ENCODE measurements around the gene PIK3R3. TPM values are rescaled to one million over a fixed set of nuclear protein-coding genes. Genes with fewer than 3 reads are reported as not detected.

Gene PIK3R3
- total RNA-seq, 1 experiment from 2014 or later = 12.4 TPM

- no peak overlapping the region for H2AFZ ChIP-seq (ENCODE audit: low read length)
- Mint-ChIP-seq H3K27ac (peak overlapping the region in 2 of 3 experiments; percentile 100; a peak in 5 of 7 replicates), H3K9me3 (peaks cover 0 to 3% of the 10 kb centered on the region in 2 experiments; a peak in 1 of 5 replicates), H3K36me3 (ENCODE audit: insufficient read depth in 1 of 3, low read depth in 3 of 3) (no peaks in the 10 kb centered on the region; a peak in 1 of 7 replicates), H3K4me1 (peaks cover 30 to 34% of the 10 kb centered on the region in 2 experiments), H3K27me3 (ENCODE audit: low read depth) (peaks cover 19% of the 10 kb centered on the region), H3K4me3 (peak overlapping the region; percentile 75 to 90)
- H3K79me2 ChIP-seq (ENCODE audit: insufficient read depth, low read length) = no peaks in the 10 kb centered on the region
- no peaks in the 10 kb centered on the region for H3K79me1 ChIP-seq (ENCODE audit: insufficient read depth, low read depth, low read length, poor library complexity, severe bottlenecking)
- H2BK15ac ChIP-seq (ENCODE audit: low read depth, low read length) = no peak overlapping the region
- H3K9ac ChIP-seq (ENCODE audit: extremely low read depth, insufficient read length, low read length) = peak overlapping the region; percentile 41
- H4K8ac ChIP-seq (replicated peaks; ENCODE audit: insufficient read length, low read depth, low read length) = no peak overlapping the region
- H3K27me3 ChIP-seq (ENCODE audit: insufficient read depth, low read length) = no peaks in the 10 kb centered on the region; the same call in 1 of the 2 replicates
- H3K56ac ChIP-seq (ENCODE audit: insufficient read length, low read depth, low read length) = no peak overlapping the region
- H3K9me3 ChIP-seq (ENCODE audit: control insufficient read depth, low read depth, low read length) = no peaks in the 10 kb centered on the region
- no peak overlapping the region for H2BK20ac ChIP-seq (ENCODE audit: low read depth, low read length, poor library complexity, severe bottlenecking)
- peak overlapping the region; percentile 81 for H3K4me2 ChIP-seq (ENCODE audit: insufficient read depth, insufficient read length, low read length)
- H3K4me1 ChIP-seq (ENCODE audit: insufficient read depth, low read length) = peaks cover 6% of the 10 kb centered on the region; the same call in 1 of the 2 replicates
- H2BK5ac ChIP-seq (ENCODE audit: insufficient read length, low read length) = no peak overlapping the region
- H2AK5ac ChIP-seq (ENCODE audit: insufficient read length, low read length) = no peak overlapping the region
- H3T11ph ChIP-seq (ENCODE audit: low read length) = no peak overlapping the region
- no peaks in the 10 kb centered on the region for H4K20me1 ChIP-seq (ENCODE audit: control insufficient read depth, insufficient read depth, insufficient read length)
- H3K23ac ChIP-seq (ENCODE audit: insufficient read length, low read depth, low read length) = no peak overlapping the region
- H2BK12ac ChIP-seq (ENCODE audit: insufficient read length, low read depth, low read length) = no peak overlapping the region
- no peak overlapping the region for H3K14ac ChIP-seq (ENCODE audit: insufficient read depth, low read length)
- H3K23me2 ChIP-seq (ENCODE audit: insufficient read length, low read depth, low read length, poor library complexity, severe bottlenecking) = peaks cover 15% of the 10 kb centered on the region
- TF ChIP-seq CTCF (conservative IDR thresholded peaks at IDR 0.05) = no peak
- DNase-seq = no peak
- no CpG with 5 or more reads among the region's 3 CpGs for WGBS (ENCODE audit: extremely low coverage, insufficient read length, low lambda C conversion rate)
- H2BK120ac ChIP-seq (ENCODE audit: low read depth, low read length, poor library complexity, severe bottlenecking) = no peak overlapping the region
- H4K91ac ChIP-seq (ENCODE audit: insufficient read length, low read depth, low read length) = no peak overlapping the region
- H3K27ac ChIP-seq (ENCODE audit: insufficient read length, low read depth, low read length) = no peak overlapping the region
- no peak overlapping the region for H3K18ac ChIP-seq (ENCODE audit: insufficient read length, low read depth, low read length)
- H4K5ac ChIP-seq (ENCODE audit: insufficient read length, low read depth, low read length) = no peak overlapping the region
- H3K4ac ChIP-seq (ENCODE audit: low read depth, low read length) = no peak overlapping the region
These were observed 1.4 kb upstream of the PIK3R3 start for GRCh38 chr1:46133781-46134350.

Data from H9 (cell line).